Measurements from ENCODE around the gene ZDHHC6. TPM values are rescaled to one million over a fixed set of nuclear protein-coding genes. Genes with fewer than 3 reads are reported as not detected.
A peak's percentile ranks its signal among the peaks of the same experiment; 100 is the strongest.

ZDHHC6 gene
- polyA plus RNA-seq, 3 donors: 34.0 to 39.2 (median 39.0) TPM

- no peak overlapping the region for H3K4me3 Mint-ChIP-seq
- peaks cover 7% of the 10 kb centered on the region for H3K79me2 ChIP-seq (ENCODE audit: insufficient read depth, low read length)
- H3K27ac ChIP-seq (ENCODE audit: low read depth in 1 of 2, low read length in 2 of 2): peak overlapping the region in 1 of 2 donors; percentile 0
- intact Hi-C loops (cut with micrococcal nuclease): no loop called here
- 88% methylated on average over 1 of the region's 5 CpGs for WGBS (ENCODE audit: insufficient coverage)
- peaks cover 14 to 15% of the 10 kb centered on the region in 2 donors for H3K36me3 Mint-ChIP-seq
- H3K36me3 ChIP-seq (replicated peaks in 1 of 2; ENCODE audit: control insufficient read depth in 1 of 2, insufficient read depth in 2 of 2, low read length in 2 of 2): peaks cover 35 to 53% of the 10 kb centered on the region in 2 donors
- no peaks in the 10 kb centered on the region for H3K27me3 ChIP-seq (ENCODE audit: control insufficient read depth in 2 of 2, insufficient read depth in 2 of 2, low read length in 2 of 2)
- peaks cover 4% of the 10 kb centered on the region for H3K4me1 Mint-ChIP-seq
- no peak overlapping the region for H2AFZ ChIP-seq (ENCODE audit: insufficient read depth, low read depth, low read length, poor library complexity, severe bottlenecking)
- no peak overlapping the region for H3K4me3 ChIP-seq (replicated peaks in 1 of 3; ENCODE audit: low read depth in 2 of 3, low read length in 3 of 3)
- H3K27me3 Mint-ChIP-seq (ENCODE audit: low read depth in 3 of 3): no peaks in the 10 kb centered on the region
- peak overlapping the region in 3 of 7 donors; percentile 50 to 67 (median 61) for H3K27ac Mint-ChIP-seq
- H3K9ac ChIP-seq (ENCODE audit: insufficient read depth, low read length, poor library complexity, severe bottlenecking): no peak overlapping the region
- no peak for DNase-seq
- TF ChIP-seq CTCF (IDR thresholded peaks at IDR 0.05): no peak
- no peaks in the 10 kb centered on the region for H4K20me1 ChIP-seq (ENCODE audit: insufficient read depth, low read length)
- peaks cover 4 to 5% of the 10 kb centered on the region in 2 donors for H3K4me1 ChIP-seq (ENCODE audit: control insufficient read depth in 1 of 2, insufficient read depth in 2 of 2, low read length in 2 of 2)
- no peaks in the 10 kb centered on the region for H3K9me3 Mint-ChIP-seq
- H3K9me3 ChIP-seq (replicated peaks in 1 of 2; ENCODE audit: control insufficient read depth in 1 of 2, insufficient read depth in 1 of 2, low read length in 2 of 2): no peaks in the 10 kb centered on the region
- H3K4me2 ChIP-seq (replicated peaks; ENCODE audit: extremely low read depth, low read length, poor library complexity, severe bottlenecking): no peak overlapping the region
Observed at GRCh38 chr10:112394475-112394875, 52.2 kb downstream of the ZDHHC6 start.

GRCh38 chr10:112393827-112394226 is 52.9 kb downstream of the ZDHHC6 start:
- Mint-ChIP-seq H3K27me3 (ENCODE audit: low read depth in 3 of 3) (no peaks in the 10 kb centered on the region), H3K27ac (peak overlapping the region in 4 of 7 donors; percentile 10 to 67 (median 56)), H3K36me3 (peaks cover 9% of the 10 kb centered on the region in 2 donors), H3K4me1 (peaks cover 10% of the 10 kb centered on the region), H3K4me3 (no peak overlapping the region), H3K9me3 (no peaks in the 10 kb centered on the region)
- Histone ChIP-seq H3K9ac (ENCODE audit: insufficient read depth, low read length, poor library complexity, severe bottlenecking) (no peak overlapping the region), H4K20me1 (ENCODE audit: insufficient read depth, low read length) (peaks cover 3% of the 10 kb centered on the region), H3K4me1 (ENCODE audit: control insufficient read depth in 1 of 2, insufficient read depth in 2 of 2, low read length in 2 of 2) (peaks cover 10% of the 10 kb centered on the region in 2 donors), H3K27me3 (ENCODE audit: control insufficient read depth in 2 of 2, insufficient read depth in 2 of 2, low read length in 2 of 2) (no peaks in the 10 kb centered on the region), H3K9me3 (replicated peaks in 1 of 2; ENCODE audit: control insufficient read depth in 1 of 2, insufficient read depth in 1 of 2, low read length in 2 of 2) (no peaks in the 10 kb centered on the region), H3K27ac (ENCODE audit: low read depth in 1 of 2, low read length in 2 of 2) (peak overlapping the region in 1 of 2 donors; percentile 0), H3K4me3 (replicated peaks in 1 of 3; ENCODE audit: low read depth in 2 of 3, low read length in 3 of 3) (no peak overlapping the region), H3K79me2 (ENCODE audit: insufficient read depth, low read length) (peaks cover 7% of the 10 kb centered on the region), H2AFZ (ENCODE audit: insufficient read depth, low read depth, low read length, poor library complexity, severe bottlenecking) (no peak overlapping the region), H3K36me3 (replicated peaks in 1 of 2; ENCODE audit: control insufficient read depth in 1 of 2, insufficient read depth in 2 of 2, low read length in 2 of 2) (peaks cover 29 to 46% of the 10 kb centered on the region in 2 donors), H3K4me2 (replicated peaks; ENCODE audit: extremely low read depth, low read length, poor library complexity, severe bottlenecking) (no peak overlapping the region)
- DNase-seq: no peak
- intact Hi-C loops (cut with micrococcal nuclease): no loop called here
- WGBS (ENCODE audit: insufficient coverage): no CpG with 5 or more reads among the region's 2 CpGs
- no peak for TF ChIP-seq CTCF (IDR thresholded peaks at IDR 0.05)

Data from CD14-positive monocyte (primary cell).